ENCODE results near the gene CENPL.
"Not testable (repeated sequence)": the region's sequence is repeated elsewhere in the genome, so short reads cannot be mapped to it uniquely, and the experiment has no call there.

DNA sequence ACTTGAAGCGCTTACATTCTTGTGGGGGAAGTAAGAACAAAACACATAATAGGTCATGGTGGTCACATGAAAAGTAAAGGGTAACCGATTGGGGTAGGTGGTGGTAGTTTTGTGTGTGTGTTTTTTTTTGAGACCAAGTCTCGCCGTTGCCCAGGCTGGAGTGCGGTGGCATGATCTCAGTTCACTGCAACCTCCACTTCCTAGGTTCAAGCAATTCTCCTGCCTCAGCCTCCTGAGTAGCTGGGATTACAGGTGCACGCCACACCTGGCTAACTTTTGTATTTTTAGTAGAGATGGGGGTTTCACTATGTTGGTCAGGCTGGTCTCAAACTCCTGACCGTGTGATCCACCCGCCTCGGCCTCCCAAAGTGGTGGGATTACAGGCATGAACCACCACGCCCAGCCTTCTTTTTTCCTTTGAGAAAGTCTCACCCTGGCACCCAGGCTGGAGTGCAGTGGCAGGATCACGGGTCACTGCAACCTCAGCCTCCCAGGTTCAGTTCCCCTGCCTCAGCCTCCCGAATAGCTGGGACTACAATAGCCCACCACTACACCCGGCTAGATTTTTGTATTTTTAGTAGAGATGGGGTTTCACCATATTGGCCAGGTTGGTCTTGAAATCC lies 37.6 kb upstream of the CENPL start:
- TF ChIP-seq CTCF, POLR2AphosphoS5 (IDR thresholded peaks at IDR 0.05): not testable (repeated sequence)

Data from breast epithelium (tissue), 3 donors.